Measurements from ENCODE around the gene TCP11L2. TPM values are rescaled to one million over a fixed set of nuclear protein-coding genes. Genes with fewer than 3 reads are reported as not detected.

TCP11L2 gene
- total and polyA plus RNA-seq, 2 of the 8 experiments (the other 6 are each of a cell fraction or from before 2014, with no cell fraction given): 2.1 to 7.1 TPM

GRCh38 chr12:106297075-106297474 is 5.5 kb upstream of the TCP11L2 start:
- Histone ChIP-seq H2AFZ (ENCODE audit: low read length) (no peak overlapping the region), H2BK12ac (ENCODE audit: low read depth, low read length) (no peak overlapping the region), H2BK120ac (replicated peaks; ENCODE audit: low read depth, low read length) (no peak overlapping the region), H4K20me1 (replicated peaks in 1 of 2; ENCODE audit: control insufficient read depth in 1 of 2, insufficient read depth in 2 of 2, low read length in 2 of 2) (no peaks in the 10 kb centered on the region), H4K8ac (ENCODE audit: extremely low read depth, insufficient read depth, low read length) (no peak overlapping the region), H4K91ac (replicated peaks; ENCODE audit: insufficient read length, low read length) (no peak overlapping the region), H2BK20ac (ENCODE audit: low read length) (no peak overlapping the region), H3K18ac (ENCODE audit: extremely low read depth, low read length) (no peak overlapping the region), H2AK5ac (ENCODE audit: low read depth, low read length) (no peak overlapping the region), H3K9me3 (ENCODE audit: insufficient read depth in 2 of 2, low read depth in 1 of 2, low read length in 1 of 2) (no peaks in the 10 kb centered on the region), H3K27me3 (replicated peaks in 1 of 4; ENCODE audit: control insufficient read depth in 3 of 4, extremely low read depth in 1 of 4, insufficient read depth in 3 of 4, low read length in 3 of 4) (no peaks in the 10 kb centered on the region), H3K9ac (replicated peaks in 1 of 4; ENCODE audit: extremely low read depth in 1 of 4, low read depth in 3 of 4, low read length in 3 of 4) (no peak overlapping the region), H2BK5ac (ENCODE audit: low read depth, low read length) (no peak overlapping the region), H3K79me2 (ENCODE audit: control insufficient read depth in 1 of 2, insufficient read depth in 2 of 2, low read length in 2 of 2) (no peaks in the 10 kb centered on the region), H3K4me2 (ENCODE audit: insufficient read depth in 1 of 2, low read depth in 2 of 2, low read length in 2 of 2) (no peak overlapping the region), H3K36me3 (ENCODE audit: control insufficient read depth in 2 of 4, insufficient read depth in 4 of 4, low read length in 3 of 4) (no peaks in the 10 kb centered on the region), H3K23ac (ENCODE audit: insufficient read length) (no peak overlapping the region), H4K5ac (ENCODE audit: insufficient read length, low read depth, low read length) (no peak overlapping the region), H3K79me1 (ENCODE audit: low read depth, low read length) (no peaks in the 10 kb centered on the region), H3K14ac (ENCODE audit: insufficient read length) (no peak overlapping the region), H3K23me2 (ENCODE audit: low read depth, low read length) (peaks cover 4% of the 10 kb centered on the region; the same call in 1 of the 2 replicates), H3K56ac (replicated peaks; ENCODE audit: insufficient read length, low read depth, low read length) (no peak overlapping the region), H3K27ac (ENCODE audit: low read depth, low read length) (no peak overlapping the region), H3K4me1 (replicated peaks in 1 of 4; ENCODE audit: control insufficient read depth in 3 of 4, insufficient read depth in 4 of 4, low read length in 3 of 4) (peaks cover 0 to 10% (median 6%) of the 10 kb centered on the region in 4 experiments; a peak in 6 of 7 replicates), H3K4me3 (ENCODE audit: extremely low read depth in 1 of 4, insufficient read depth in 2 of 4, low read depth in 3 of 4, low read length in 4 of 4) (no peak overlapping the region), H2BK15ac (ENCODE audit: low read length) (no peak overlapping the region), H3K4ac (replicated peaks; ENCODE audit: insufficient read length, low read depth, low read length) (no peak overlapping the region)
- no peak for DNase-seq (ENCODE audit: low read depth in 1 of 2, low spot score in 2 of 2)
- POLR2A ChIA-PET (ENCODE audit: partially characterized antibody): no interaction called here
- CTCF ChIA-PET (ENCODE audit: partially characterized antibody): interaction anchor here (0.7 to 4.1 kb wide), 6 partner anchors 12 to 149 kb away, joined by 3 to 28 read pairs (median 4); no protein-coding TSS in a partner anchor
- TF ChIP-seq SRF (IDR thresholded peaks at IDR 0.05; ENCODE audit: low read depth, low read length): no peak
- no peak for TF ChIP-seq JUN (IDR thresholded peaks at IDR 0.05; ENCODE audit: low read depth, low read length)
- TF ChIP-seq POLR2A (IDR thresholded peaks at IDR 0.05; ENCODE audit: control extremely low read depth in 1 of 2, low read depth in 2 of 2, low read length in 2 of 2): no peak
- TF ChIP-seq GABPA (IDR thresholded peaks at IDR 0.05; ENCODE audit: borderline replicate concordance, insufficient read depth, low read length): no peak
- TF ChIP-seq EGR1 (IDR thresholded peaks at IDR 0.05; ENCODE audit: borderline replicate concordance, low read depth, low read length): no peak
- no peak for FAIRE-seq
- WGBS, 2 experiments (ENCODE audit: extremely low coverage in 1 of 2, insufficient coverage in 1 of 2, insufficient read length in 1 of 2, insufficient replicate concordance in 2 of 2, low coverage in 1 of 2, low lambda C conversion rate in 2 of 2, missing lambda C conversion rate in 1 of 2): 96% methylated on average over 3 of the region's 3 CpGs; no CpG with 5 or more reads in 1 of the 2 experiments
